ENCODE results near the gene RGL1.

Gene RGL1

GRCh38 chr1:183894290-183894565 lies 89.3 kb downstream of the RGL1 start:
- in situ Hi-C loops (cut with MboI; ENCODE audit: low pct_unique_long_range_greater_than_20kb, low sequenced_read_pairs, unreplicated experiment): no loop called here
- no peak for DNase-seq (ENCODE audit: low spot score)
- no peak for TF ChIP-seq CTCF (IDR thresholded peaks at IDR 0.05; ENCODE audit: extremely low read depth, insufficient read depth, missing control alignments)

GRCh38 chr1:183896466-183897048 lies 91.6 kb downstream of the RGL1 start:
- no peak for DNase-seq (ENCODE audit: low spot score)
- in situ Hi-C loops (cut with MboI; ENCODE audit: low pct_unique_long_range_greater_than_20kb, low sequenced_read_pairs, unreplicated experiment): no loop called here
- no peak for TF ChIP-seq CTCF (IDR thresholded peaks at IDR 0.05; ENCODE audit: extremely low read depth, insufficient read depth, missing control alignments)

- no peak for TF ChIP-seq CTCF (IDR thresholded peaks at IDR 0.05; ENCODE audit: extremely low read depth, insufficient read depth, missing control alignments)
- DNase-seq (ENCODE audit: low spot score): no peak
- in situ Hi-C loops (cut with MboI; ENCODE audit: low pct_unique_long_range_greater_than_20kb, low sequenced_read_pairs, unreplicated experiment): no loop called here
Measured at GRCh38 chr1:183898001-183898396, 93.1 kb downstream of the RGL1 start.

GRCh38 chr1:183898610-183899009 lies 93.7 kb downstream of the RGL1 start:
- no peak for TF ChIP-seq CTCF (IDR thresholded peaks at IDR 0.05; ENCODE audit: extremely low read depth, insufficient read depth, missing control alignments)
- in situ Hi-C loops (cut with MboI; ENCODE audit: low pct_unique_long_range_greater_than_20kb, low sequenced_read_pairs, unreplicated experiment): no loop called here
- no peak for DNase-seq (ENCODE audit: low spot score)

GRCh38 chr1:183901748-183902330 lies 96.9 kb downstream of the RGL1 start:
- DNase-seq (ENCODE audit: low spot score): no peak
- no peak for TF ChIP-seq CTCF (IDR thresholded peaks at IDR 0.05; ENCODE audit: extremely low read depth, insufficient read depth, missing control alignments)
- in situ Hi-C loops (cut with MboI; ENCODE audit: low pct_unique_long_range_greater_than_20kb, low sequenced_read_pairs, unreplicated experiment): no loop called here

GRCh38 chr1:183903101-183903500 lies 98.2 kb downstream of the RGL1 start:
- in situ Hi-C loops (cut with MboI; ENCODE audit: low pct_unique_long_range_greater_than_20kb, low sequenced_read_pairs, unreplicated experiment): no loop called here

More at GRCh38 chr1:183903101-183903500, 98.2 kb downstream of the RGL1 start:
- no peak for TF ChIP-seq CTCF (IDR thresholded peaks at IDR 0.05; ENCODE audit: extremely low read depth, insufficient read depth, missing control alignments)
- no peak for DNase-seq (ENCODE audit: low spot score)
